Measurements from ENCODE around the gene CAND2. TPM values are rescaled to one million over a fixed set of nuclear protein-coding genes. Genes with fewer than 3 reads are reported as not detected.
"Not testable (repeated sequence)": the region's sequence is repeated elsewhere in the genome, so short reads cannot be mapped to it uniquely, and the experiment has no call there.

The CAND2 gene
- total RNA-seq, 1 donor from 2014 or later = 0.78 TPM

GRCh38 chr3:12853847-12854246 lies 57.4 kb downstream of the CAND2 start:
- intact Hi-C loops (cut with micrococcal nuclease) = not testable (repeated sequence)

- intact Hi-C loops (cut with micrococcal nuclease) = no loop called here
These were observed 58.1 kb downstream of the CAND2 start for GRCh38 chr3:12854565-12854964.

DNA sequence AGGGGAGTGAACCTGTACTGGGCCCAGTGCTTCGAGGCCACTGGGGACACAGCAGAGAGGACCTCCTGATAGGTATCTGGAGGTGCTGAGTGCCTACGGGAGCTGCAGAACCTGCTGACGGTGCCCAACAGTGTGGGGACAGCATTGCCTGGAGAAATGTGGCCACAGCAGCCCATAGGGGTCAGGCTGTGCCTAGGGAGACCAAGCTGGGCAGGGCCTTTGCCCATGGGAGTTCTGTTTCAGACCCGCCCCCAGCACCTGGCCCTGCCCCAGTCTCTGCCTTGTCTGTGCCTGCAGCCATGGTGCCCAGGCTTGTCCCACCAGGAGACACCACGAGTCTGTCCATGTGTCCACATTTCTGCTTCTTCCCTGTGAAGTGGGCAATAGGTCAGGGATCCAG lies 60.1 kb downstream of the CAND2 start:
- intact Hi-C loops (cut with micrococcal nuclease) = no loop called here

DNA sequence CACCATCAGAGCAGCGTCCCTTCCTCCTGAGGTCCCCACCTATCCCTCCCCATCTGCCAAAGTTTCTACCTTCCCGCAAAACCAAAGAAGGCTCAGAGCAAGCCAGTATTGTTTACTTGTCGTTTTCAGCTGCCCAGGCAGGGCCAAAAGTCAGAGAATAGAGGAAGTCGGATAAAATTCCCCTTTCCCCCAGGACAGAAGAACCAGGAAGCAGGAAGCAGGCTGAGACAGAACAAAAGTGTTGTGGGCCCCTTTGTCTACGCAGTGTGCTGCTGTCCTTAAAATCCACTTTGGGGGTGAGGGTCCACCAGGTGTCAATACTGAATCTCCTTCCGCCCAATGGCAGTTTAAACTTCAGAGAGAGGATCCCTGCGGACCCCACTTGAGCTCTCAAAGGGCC lies 63.4 kb downstream of the CAND2 start:
- intact Hi-C loops (cut with micrococcal nuclease) = no loop called here

DNA sequence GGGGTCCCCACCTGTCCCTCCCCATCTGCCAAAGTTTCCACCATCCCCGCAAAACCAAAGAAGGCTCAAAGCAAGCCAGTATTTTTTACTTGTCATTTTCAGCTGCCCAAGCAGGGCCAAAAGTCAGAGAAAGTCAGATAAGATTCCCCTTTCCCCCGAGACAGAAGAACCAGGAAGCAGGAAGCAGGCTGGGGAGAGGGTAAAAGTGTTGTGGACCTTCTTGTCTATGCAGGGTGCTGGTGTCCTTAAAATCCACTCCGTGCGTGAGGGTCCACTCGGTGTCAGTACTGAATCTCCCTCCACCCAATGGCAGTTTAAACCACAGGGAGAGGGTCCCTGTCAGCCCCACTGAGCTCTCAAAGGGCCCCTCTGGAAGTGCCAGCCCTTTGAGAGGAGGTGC lies 65.1 kb downstream of the CAND2 start:
- intact Hi-C loops (cut with micrococcal nuclease) = no loop called here

- intact Hi-C loops (cut with micrococcal nuclease) = no loop called here
These were observed 65.9 kb downstream of the CAND2 start for GRCh38 chr3:12862387-12862786.

- intact Hi-C loops (cut with micrococcal nuclease) = no loop called here
These were observed 68.8 kb downstream of the CAND2 start for GRCh38 chr3:12865271-12865670.

DNA sequence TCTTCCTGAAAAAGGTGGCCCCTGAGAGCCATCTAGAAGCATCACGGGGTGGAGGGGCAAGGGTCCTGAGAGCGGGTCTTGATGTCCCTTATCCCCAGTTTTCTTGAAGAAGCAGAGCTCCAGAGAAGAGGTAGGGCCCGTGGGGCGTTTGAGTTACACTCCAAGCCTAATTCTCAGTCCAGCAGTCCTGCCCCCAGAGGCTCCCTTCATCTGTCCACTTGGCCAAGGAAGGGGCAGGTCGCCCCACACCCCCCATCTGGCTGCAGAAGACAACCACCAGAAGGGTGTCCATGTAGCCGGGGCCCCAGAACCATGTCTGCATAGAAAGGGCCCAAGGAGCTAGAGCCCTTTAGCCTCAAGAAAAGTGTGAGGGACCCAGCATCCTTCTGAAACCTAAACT lies 70.4 kb downstream of the CAND2 start:
- intact Hi-C loops (cut with micrococcal nuclease) = no loop called here

DNA sequence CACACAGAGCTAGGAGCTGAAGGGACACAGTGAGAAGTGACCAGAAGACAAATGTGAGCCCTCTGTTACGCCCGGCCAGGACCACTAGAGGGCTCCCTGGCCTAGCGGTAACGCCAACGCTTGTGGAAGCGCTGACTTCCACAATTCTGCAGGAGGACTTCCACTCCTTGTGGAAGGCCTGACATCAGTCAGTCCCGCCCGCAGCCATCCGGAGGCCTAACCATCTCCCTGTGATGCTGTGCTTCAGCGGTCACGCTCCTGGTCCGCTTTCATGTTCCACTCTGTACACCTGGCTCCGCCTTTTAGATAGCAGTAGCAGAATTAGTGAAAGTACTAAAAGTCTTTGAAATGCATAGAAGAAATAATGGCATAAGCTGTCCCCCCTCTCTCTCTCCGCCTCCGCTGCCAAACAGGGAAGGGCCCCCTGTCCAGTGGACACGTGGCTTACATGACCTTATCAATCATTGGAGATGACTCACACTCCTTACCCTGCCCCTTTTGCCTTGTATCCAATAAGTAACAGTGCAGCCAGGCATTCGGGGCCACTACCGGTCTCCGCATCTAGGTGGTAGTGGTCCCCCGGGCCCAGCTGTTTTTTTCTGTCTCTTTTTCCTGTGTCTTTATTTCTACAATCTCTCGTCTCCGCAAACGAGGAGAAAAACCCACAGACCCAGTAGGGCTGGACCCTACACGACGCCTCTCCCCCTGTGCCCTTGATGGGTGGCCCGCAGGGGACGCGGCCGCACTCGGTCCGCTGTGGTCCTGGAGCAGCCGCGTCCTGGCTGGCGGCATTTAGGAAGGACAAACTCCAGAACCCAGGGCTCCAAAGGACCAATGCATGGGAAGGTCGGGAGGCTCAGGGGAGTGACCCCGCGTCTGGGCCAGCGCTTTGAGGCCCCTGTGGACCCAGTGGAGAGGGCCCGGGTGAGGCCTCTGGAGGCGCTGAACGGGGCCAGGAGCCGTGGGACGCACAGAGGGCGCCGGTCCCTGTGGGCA lies 71.9 kb downstream of the CAND2 start:
- intact Hi-C loops (cut with micrococcal nuclease) = loop anchor here (1.0 to 2.0 kb wide), 9 partner anchors 24 to 782 kb away; partner anchors contain the start of genes RAF1 and RPL32

DNA sequence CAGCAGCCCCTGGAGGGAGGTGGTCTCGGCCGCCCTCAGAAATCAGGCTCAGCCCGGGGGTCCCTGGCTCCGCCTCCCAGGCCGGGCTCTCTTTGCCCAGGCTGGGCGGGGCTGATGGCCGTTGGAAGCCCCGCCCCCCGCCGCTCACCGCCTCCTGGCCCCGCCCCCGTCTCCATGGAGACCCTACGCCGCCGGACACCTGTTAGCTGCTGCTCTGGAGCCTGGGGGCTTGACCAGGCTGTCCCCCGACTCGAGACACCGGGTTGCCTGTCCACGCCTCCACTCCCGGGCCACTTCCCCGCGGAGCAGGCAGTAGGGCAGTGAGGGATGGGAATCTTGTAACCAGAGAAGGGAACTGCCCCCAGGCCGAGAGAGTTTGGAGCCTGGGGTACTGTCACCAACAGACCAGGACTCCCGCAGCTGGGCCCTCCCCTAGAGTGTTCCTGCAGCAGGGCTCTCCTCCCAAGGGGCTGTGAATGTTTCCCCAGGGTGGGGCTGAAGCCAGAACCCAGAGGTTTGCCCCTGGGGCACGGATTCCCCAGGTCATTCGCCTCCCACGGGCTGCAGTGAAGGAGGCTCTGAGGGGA lies 72.6 kb downstream of the CAND2 start:
- intact Hi-C loops (cut with micrococcal nuclease) = loop anchor here (2.0 kb wide), 1 partner anchor 782 kb away; no protein-coding TSS in a partner anchor

GRCh38 chr3:12870942-12871341 lies 74.5 kb downstream of the CAND2 start:
- intact Hi-C loops (cut with micrococcal nuclease) = no loop called here

DNA sequence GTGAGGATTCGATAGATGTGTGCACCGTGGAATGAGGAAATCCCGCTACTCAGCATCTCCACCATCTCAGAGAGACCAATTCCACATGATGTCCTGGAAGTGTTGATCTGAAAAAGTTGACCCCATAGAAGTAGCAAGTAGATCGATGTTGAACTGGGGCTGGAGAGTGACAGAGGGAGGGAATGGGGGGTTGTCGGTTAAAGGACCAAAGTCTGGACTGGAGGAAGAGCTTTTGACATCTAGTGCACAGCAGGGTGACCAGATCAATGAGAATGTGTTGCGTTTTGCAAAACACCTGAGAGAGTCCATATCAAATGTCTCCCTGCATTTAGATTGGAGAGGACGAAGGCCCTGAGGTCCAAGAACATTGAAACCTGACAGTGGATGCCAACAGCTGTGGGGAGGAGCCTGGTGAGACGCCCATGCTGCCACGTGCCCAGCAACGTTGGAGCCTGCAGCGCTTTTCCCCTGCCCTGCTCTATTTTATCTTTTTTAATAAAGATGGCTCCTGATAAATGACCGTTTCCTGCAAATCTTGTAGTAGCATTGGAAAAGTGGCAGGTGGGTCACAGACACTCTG lies 75.0 kb downstream of the CAND2 start:
- intact Hi-C loops (cut with micrococcal nuclease) = no loop called here

GRCh38 chr3:12875857-12876836 lies 79.7 kb downstream of the CAND2 start:
- intact Hi-C loops (cut with micrococcal nuclease) = no loop called here

- intact Hi-C loops (cut with micrococcal nuclease) = no loop called here
These were observed 80.6 kb downstream of the CAND2 start for GRCh38 chr3:12877040-12877439.

DNA sequence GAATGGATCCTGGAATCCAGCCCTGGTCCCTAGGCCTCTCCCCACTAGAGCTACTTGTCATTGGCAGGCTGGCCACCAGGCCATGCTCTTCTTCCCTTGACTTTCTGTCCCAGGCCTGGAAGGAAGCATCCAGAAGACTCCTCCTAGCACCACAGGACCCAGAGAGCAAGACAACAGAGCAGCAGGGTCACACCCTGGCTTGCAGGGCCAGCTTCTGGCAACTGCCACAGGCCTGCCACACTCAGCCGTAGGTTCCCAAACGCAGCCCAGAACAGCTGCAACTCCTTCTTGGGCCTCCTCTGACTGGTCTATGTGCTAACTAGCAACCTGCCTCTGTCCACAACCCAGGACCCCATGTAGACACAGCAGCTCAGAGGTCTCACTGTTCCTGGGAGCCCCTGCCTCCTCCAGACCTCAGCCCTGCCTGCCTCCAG lies 81.7 kb downstream of the CAND2 start:
- intact Hi-C loops (cut with micrococcal nuclease) = no loop called here

GRCh38 chr3:12878758-12879157 lies 82.3 kb downstream of the CAND2 start:
- intact Hi-C loops (cut with micrococcal nuclease) = not testable (repeated sequence)

GRCh38 chr3:12879191-12879815 lies 82.8 kb downstream of the CAND2 start:
- intact Hi-C loops (cut with micrococcal nuclease) = no loop called here

DNA sequence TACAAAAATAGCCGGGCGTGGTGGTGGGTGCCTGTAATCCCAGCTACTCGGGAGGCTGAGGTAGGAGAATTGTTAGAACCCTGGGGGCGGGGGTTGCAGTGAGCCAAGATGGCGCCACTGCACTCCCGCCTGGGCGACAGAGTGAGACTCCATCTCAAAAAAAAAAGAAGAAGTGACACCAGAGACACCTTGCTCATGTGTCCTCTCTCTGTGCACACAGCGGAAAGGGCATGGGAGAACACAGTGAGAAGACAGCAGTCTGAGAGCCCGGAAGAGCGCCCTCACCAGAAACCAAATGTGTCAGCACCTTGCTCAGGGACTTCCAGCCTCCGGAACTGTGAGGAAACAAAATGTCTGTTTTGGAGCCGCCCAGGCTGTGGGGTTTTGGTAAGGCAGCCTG lies 85.4 kb downstream of the CAND2 start:
- intact Hi-C loops (cut with micrococcal nuclease) = not testable (repeated sequence)

DNA sequence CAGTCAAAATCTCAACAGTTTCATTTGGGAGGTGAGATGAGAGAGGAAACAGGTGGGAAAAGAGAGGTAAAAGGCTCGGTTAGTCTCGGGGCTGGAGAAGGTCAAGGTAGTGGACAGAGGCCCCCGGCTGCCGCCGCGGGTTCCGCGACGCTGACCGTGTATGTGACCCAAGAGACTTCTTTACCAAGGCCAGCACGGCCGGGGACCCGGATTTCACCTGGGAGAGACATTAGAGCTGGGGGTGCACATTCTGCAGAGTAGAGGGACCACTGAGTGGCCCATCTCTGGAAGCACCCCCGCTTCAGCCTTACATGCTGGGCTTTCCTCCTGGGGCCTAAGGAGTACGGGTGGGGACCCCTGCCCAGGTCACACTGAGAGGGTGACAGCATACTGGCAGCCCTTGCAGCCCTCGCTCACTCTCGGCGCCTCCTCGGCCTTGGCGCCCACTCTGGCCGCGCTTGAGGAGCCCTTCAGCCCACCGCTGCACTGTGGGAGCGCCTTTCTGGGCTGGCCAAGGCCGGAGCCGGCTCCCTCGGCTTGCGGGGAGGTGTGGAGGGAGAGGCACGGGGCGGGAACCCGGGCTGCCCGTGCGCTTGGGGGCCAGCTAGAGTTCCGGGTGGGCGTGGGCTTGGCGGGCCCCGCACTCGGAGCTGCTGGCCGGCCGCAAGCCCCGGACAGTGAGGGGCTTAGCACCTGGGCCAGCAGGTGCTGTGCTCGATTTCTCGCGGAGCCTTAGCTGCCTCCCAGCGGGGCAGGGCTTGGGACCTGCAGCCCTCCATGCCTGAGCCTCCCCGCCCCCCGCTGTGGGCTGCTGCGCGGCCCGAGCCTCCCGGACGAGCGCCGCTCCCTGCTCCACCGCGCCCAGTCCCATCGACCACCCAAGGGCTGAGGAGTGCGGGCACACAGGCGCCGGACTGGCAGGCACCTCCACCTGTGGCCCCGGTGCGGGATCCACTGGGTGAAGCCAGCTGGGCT lies 86.1 kb downstream of the CAND2 start:
- intact Hi-C loops (cut with micrococcal nuclease) = no loop called here

All from T-helper 1 cell treated with Interleukin-12 subunit alpha and Interleukin-12 subunit beta and Interleukin-4 antibody, amounts not matched to agents 30 ng/mL and 1 ng/mL, for 36 hours (primary cell).